ENCODE results near the gene TP53I13.

Gene TP53I13

GRCh38 chr17:29589524-29590410 is 21.3 kb downstream of the TP53I13 start, which contains the start of gene GIT1 (continued):
- TF ChIP-seq ZNF292 (tag by site-specific recombination; IDR thresholded peaks at IDR 0.05; ENCODE audit: borderline replicate concordance, low read depth), result no peak
- TF ChIP-seq ZSCAN30 (tag by site-specific recombination; IDR thresholded peaks at IDR 0.05), result peak; percentile 62
- TF ChIP-seq ZNF645 (tag by site-specific recombination; IDR thresholded peaks at IDR 0.05), result no peak
- no peak for TF ChIP-seq SP3 (tag by site-specific recombination; IDR thresholded peaks at IDR 0.05)
- no peak for TF ChIP-seq ZNF24 (tag by site-specific recombination; IDR thresholded peaks at IDR 0.05)
- no peak for TF ChIP-seq ZNF707 (tag by site-specific recombination; IDR thresholded peaks at IDR 0.05)
- no peak for TF ChIP-seq ZNF239 (tag by site-specific recombination; IDR thresholded peaks at IDR 0.05)
- TF ChIP-seq ZFHX2 (tag by site-specific recombination; conservative IDR thresholded peaks at IDR 0.05), result peak; percentile 92
- no peak for TF ChIP-seq ZNF311 (tag by site-specific recombination; IDR thresholded peaks at IDR 0.05; ENCODE audit: borderline replicate concordance)
- no peak for TF ChIP-seq ZNF280D (tag by site-specific recombination; IDR thresholded peaks at IDR 0.05)
- TF ChIP-seq ZNF335 (tag by site-specific recombination; conservative IDR thresholded peaks at IDR 0.05), result peak; percentile 33
- no peak for TF ChIP-seq ZNF555 (tag by site-specific recombination; conservative IDR thresholded peaks at IDR 0.05)
- TF ChIP-seq ZNF391 (tag by site-specific recombination; IDR thresholded peaks at IDR 0.05; ENCODE audit: borderline replicate concordance, low read depth), result no peak
- 0 out of 2 replicates have a peak, but pooled peaks have one; percentile 13 for TF ChIP-seq ZBTB48 (tag by site-specific recombination; IDR thresholded peaks at IDR 0.05)
- TF ChIP-seq ZNF350 (tag by site-specific recombination; IDR thresholded peaks at IDR 0.05), result no peak
- no peak for TF ChIP-seq ZNF704 (tag by site-specific recombination; IDR thresholded peaks at IDR 0.05)
- TF ChIP-seq TSHZ1 (tag by site-specific recombination; IDR thresholded peaks at IDR 0.05; ENCODE audit: borderline replicate concordance), result no peak
- TF ChIP-seq ZNF558 (tag by site-specific recombination; IDR thresholded peaks at IDR 0.05), result no peak

Data from HEK293 (cell line).